Stimulated activated CD4-positive, alpha-beta T cell treated with anti-CD3 and anti-CD28 coated beads, TNF-alpha, amount 100 ng/mL, for 24 hours (primary cell): ENCODE data around the gene ISCA1.
"Not testable (repeated sequence)": the region's sequence is repeated elsewhere in the genome, so short reads cannot be mapped to it uniquely, and the experiment has no call there.

Source experiments
- DNase-seq, 3 experiments: peaks; one replicate each; pipeline ENCODE4 v3.0.0-alpha.2; 2020; ENCODE audit warnings: low read depth in 3 of 3

ISCA1 gene

DNA sequence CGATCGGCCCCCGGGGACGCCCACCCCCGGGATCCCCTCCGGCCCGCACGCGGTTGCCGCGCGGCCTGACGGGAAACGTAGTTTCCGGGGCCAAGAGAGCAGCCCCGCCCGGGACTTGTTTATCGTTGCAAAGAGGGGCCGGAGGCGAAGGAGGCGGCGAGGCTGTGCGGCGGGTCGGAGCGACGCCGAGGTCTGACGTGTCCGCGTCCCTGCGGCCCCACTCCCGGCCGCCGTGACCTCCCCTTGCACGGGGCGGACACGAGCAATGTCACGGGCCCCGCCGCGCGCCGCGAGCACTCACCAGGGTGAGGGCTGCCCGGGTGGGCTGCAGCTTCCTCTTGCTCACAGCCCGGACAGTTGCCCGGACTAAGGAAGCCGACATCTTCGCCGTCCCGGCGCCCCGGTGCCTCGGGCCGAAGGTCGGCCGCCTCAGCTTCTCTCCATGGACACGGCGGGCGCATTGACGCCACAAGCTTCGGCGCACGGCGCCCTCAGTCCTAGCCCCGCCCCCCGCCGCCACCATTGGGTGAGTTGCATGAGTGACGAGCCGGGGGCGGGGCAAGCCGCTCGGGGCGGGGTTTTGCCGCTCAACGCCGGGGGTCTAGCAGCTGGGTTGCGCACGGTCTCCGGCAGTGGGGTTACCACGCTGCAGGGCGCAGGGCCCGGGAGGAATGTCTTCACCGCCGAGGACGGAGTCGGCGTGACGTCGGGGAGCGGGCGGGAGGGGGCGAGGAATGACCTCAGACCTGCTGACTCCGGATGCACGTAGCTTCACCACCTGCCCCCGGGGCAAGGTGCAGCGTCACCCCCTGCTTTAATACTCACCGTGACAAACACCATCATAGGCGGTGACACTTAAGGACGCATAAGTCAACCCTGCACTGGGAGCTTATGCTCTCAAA lies at the start of gene ISCA1:
Gene ISCA1, minus strand, starts transcription at position 462 of the 902 bp plus-strand sequence. Its CDS starts 80 bp downstream, at position 382.
- peak; percentile 94 to 99 (median 97) for DNase-seq

- DNase-seq: no peak
These were observed 47.8 kb upstream of the ISCA1 start for GRCh38 chr9:86330186-86330585.

GRCh38 chr9:86329649-86330048 lies 47.3 kb upstream of the ISCA1 start:
- no peak for DNase-seq

GRCh38 chr9:86328156-86328555 lies 45.8 kb upstream of the ISCA1 start:
- no peak for DNase-seq

DNA sequence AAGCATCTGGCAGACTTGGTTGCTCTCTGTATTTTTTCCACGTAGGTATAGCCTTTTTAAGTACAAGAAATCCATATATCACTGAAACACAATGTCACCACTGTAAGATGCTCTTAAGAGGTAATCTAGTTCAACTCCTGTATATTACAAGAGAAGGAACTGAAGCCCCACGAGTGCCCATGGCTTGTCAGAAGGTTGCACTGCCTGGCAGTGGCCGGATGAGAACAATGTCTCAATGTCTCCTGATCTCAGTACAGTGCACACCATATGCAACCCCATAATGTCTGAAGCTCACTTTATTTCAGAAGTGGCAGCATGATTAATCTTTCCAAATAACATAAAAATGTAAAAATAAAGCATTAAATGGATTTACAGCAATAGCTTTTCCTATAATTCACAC lies 44.2 kb upstream of the ISCA1 start:
- DNase-seq: no peak

GRCh38 chr9:86324901-86325300 lies 42.6 kb upstream of the ISCA1 start:
- no peak for DNase-seq

- no peak for DNase-seq
These were observed 42.0 kb upstream of the ISCA1 start for GRCh38 chr9:86324308-86324707.

- no peak for DNase-seq
These were observed 40.8 kb upstream of the ISCA1 start for GRCh38 chr9:86322973-86323644.

DNA sequence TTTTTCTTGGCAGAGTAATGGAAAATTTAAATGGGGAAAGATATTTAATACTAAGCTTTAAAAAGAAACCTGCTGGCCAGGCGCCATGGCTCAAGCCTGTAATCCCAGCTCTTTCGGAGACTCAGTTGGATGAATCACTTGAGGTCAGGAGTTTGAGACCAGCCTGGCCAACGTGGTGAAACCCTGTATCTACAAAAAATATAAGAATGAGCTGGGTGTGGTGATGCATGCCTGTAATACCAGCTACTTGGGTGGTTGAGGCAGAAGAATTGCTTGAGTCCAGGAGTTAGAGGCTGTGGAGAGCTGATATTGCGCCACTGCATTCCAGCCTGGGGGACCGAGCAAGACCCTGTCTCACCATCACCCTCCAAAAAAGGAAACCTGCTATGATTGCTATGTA lies 39.0 kb upstream of the ISCA1 start:
- DNase-seq: no peak

GRCh38 chr9:86318187-86318586 lies 35.8 kb upstream of the ISCA1 start:
- no peak for DNase-seq

DNA sequence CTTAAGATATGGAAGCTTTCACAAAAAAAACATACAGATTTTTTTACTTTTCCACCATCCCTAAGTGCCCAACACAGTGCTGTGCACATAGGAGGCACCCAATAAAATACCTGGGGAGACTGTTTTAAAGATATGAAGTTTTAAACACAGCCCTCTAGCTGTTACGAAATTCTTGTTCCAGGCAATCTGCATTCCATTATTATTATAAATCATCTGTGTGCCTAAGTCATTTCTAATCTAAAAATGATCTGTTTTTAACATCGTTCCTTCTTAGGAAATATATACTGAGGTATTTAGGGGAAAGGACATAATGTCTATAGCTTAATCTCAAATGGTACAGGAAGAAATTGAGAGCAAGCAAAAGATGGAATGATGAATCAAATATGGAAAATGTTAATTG lies 32.7 kb upstream of the ISCA1 start:
- no peak for DNase-seq

GRCh38 chr9:86312959-86313358 lies 30.6 kb upstream of the ISCA1 start:
- not testable (repeated sequence) for DNase-seq

- no peak for DNase-seq
These were observed 26.3 kb upstream of the ISCA1 start for GRCh38 chr9:86308687-86309086.

- no peak for DNase-seq
These were observed 21.9 kb upstream of the ISCA1 start for GRCh38 chr9:86304236-86304730.

- peak; percentile 14 to 29 (median 18) for DNase-seq
These were observed 21.1 kb upstream of the ISCA1 start for GRCh38 chr9:86303316-86303975.

DNA sequence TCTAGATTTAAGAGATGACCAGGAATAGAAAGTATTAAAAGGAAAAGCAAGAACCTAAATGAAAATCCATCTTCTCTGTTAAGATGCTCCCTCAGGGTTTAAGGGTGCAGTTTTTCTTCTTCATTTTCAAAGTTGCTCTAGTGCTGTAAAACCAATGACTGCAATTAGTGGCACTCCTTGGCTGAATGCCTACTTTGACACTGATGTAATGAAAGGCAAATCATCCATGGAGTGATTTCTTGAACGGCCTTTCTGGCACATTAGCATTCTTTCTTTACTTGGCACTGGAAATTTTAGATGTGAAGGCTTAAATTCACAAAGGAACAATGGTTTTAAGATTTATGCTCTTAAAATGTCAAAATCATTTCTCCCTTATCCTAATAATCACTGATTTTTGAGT lies 19.3 kb upstream of the ISCA1 start:
- no peak for DNase-seq

DNA sequence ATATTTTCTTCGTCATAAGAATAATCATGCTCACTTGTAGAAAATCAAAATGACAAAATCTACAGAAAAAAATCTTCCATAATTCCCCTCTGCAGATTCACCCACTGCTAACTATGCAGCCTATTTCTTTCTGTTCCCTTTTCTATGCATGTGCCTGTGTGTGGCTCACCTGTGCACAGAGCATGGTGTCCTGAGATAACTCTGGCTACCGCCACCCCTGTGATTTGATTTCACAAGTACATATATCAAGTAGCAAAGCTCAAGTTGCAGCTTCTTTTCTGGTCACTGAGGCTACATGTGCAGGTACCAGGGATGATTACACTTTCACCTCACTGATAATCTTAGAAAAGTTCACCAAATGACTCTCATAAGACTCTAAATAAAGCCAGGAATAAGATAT lies 18.4 kb upstream of the ISCA1 start:
- DNase-seq: no peak

GRCh38 chr9:86298873-86299272 lies 16.5 kb upstream of the ISCA1 start:
- no peak for DNase-seq

GRCh38 chr9:86290341-86290740 lies 8.0 kb upstream of the ISCA1 start:
- not testable (repeated sequence) for DNase-seq

DNA sequence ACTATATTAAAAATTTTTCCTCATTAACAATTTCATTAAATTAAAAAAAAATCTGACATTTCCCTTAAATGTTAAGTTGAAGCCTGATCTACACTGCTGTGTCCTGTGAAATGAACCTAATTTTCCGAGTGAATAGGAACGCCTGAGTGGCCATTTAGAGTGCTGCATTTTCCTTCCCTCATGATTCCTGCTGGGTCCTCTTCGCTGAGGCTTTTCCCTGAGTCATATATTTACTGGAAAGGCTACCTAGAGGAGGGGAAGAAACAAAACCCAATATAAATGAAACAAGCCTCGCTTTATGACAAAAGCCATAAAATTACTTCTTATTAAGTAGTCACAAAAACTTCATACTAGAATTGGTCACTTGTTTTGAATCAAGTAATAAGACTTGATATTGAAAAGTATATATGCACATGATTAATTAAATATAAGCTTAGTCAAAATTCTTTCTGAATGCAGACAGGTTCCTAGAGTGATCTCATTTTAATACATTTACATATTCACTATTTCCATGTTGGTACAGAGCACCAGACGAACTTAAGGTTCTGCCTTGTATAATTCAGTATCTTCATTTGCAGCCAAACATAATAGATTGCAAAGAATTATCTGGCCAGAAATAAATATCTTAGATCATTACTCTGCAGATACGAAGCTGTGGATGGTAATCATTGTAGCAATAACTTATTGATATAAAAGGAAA lies 6.3 kb upstream of the ISCA1 start:
- no peak for DNase-seq

GRCh38 chr9:86287013-86287412 lies 4.7 kb upstream of the ISCA1 start:
- no peak for DNase-seq

GRCh38 chr9:86286278-86286677 lies 3.9 kb upstream of the ISCA1 start:
- DNase-seq: no peak
